HT1080 (cell line): ENCODE measurements around the gene IL25. TPM values are rescaled to one million over a fixed set of nuclear protein-coding genes. Genes with fewer than 3 reads are reported as not detected.
"Not testable (repeated sequence)": the region's sequence is repeated elsewhere in the genome, so short reads cannot be mapped to it uniquely, and the experiment has no call there.

Source experiments
- DNase-seq: peaks from one replicate; pipeline ENCODE4 v3.0.0-alpha.2; 2015; ENCODE audit warnings: low read depth
- total RNA-seq: library from RNA; depleted of rRNA; stranded (reverse); fragments of >200 nt; shearing (Covaris generic); gene quantifications from 2 replicates; pipeline ENCODE4 v1.2.3, GENCODE V29; 2014

Gene IL25
- total RNA-seq, 1 experiment from 2014 or later: not detected

DNA sequence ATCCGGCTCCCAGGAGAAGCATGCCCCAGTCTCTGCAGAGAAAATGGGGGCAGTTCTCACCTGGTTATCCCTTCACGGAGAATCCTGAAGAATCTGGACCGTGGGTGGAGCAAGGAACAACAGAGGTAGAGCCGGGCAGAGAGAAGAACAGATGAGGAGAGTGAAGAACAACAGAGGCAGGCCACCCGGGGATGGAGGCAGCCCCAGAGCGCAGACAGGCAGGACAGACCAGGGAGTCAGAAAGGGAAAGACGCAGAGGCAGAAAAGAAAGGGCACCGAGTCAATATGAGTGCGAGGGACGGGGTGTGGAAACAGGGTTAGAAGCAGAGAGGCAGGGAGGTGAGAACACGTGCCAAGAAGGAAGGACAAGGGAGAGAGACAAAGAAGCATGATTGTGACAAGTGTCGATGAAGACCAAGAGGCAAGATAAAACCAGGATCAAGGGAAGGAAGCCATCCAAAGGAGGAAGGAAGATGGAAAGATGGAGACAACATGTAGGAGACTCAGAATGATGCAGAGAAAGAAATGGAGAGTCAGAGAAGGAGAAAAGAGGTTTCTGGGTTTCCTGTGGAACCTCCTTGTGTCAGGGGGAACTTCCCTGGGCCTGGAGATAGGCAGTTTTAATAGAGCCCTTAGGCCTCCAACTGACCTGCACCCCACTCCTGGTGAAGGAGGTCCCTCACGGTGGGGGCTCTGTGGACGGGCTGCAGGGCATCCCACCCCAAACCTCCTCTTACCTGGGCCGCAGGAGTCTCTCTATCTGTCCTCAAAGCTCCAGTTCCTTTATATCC, 35.1 kb downstream of the IL25 start, which contains the start of gene MYH6:
Gene MYH6 (minus strand): TSS at position 758 of the 791 bp plus-strand sequence. CDS start 1,050 bp downstream, outside the sequence.
- DNase-seq: no peak

GRCh38 chr14:23408307-23408630, 35.7 kb downstream of the IL25 start:
- DNase-seq: no peak

DNA sequence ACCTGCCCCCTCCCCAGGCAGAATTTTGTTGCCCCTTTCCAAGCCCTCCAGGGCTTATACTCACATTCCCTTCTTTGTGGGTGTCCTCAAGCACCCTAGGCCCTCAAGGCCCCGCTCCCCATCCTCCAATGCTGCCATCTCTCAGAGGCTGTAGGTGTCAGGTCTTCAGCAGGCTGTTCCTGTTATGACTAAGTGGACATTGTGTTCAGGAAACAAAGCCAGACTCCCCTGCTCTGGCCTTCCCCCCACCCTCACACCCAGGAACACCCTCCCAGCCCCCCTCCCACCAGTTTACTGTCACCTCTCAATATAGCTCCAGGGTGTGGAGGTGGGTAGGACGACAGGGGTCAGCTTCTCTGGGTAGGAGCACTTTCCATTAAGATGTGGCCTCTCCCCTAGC, 36.9 kb downstream of the IL25 start:
- no peak for DNase-seq

DNA sequence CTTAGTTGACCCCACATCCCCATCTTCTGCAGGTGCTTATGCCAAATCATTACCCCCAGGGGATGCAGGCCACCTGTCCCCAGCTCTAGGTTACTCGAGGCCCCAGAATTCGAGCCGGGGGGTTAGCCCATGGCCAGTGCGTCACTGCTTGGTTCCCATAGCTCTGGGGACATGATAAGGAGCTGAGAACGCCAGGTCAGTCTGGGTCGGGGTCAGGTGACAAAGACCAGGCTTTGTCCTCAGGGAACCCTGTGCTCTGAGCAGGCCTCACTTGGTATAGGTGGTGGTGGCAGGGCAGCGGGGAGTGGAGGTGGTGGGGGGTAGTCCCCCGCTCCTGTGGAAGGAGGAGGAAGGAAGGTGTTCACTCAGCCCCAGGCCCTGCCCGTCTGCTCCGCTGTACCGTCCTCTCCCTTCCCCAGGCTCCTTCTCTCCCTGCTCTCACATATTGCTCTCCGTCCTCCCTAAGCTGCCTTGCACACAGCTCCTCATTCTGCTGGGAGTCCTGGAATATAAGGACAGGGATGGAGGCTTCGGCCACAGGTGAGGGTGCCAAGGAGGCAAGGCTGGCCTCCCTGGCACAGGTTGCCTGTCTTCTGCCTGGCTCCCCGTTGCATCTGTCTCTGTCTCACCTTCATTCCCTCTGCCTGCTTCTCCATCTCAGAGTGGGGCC, 37.5 kb downstream of the IL25 start:
- no peak for DNase-seq

- DNase-seq: no peak
Observed at GRCh38 chr14:23411563-23412525, 39.2 kb downstream of the IL25 start.

DNA sequence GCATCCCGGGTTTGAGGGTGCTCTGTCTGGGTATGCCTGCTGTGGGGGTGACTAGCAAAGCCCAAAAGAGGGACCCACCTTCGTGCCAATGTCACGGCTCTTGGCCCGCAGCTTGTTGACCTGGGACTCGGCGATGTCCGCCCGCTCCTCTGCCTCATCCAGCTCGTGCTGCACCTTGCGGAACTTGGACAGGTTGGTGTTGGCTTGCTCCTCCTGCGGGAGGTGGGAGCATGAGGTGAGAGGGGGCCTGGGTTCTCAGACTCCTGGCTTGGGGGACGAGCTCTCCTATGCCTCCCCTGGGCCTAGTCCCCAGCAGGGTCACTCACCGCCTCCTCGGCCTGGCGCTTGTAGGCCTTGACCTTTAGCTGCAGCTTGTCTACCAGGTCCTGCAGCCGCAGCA, 41.1 kb downstream of the IL25 start:
- no peak for DNase-seq

DNA sequence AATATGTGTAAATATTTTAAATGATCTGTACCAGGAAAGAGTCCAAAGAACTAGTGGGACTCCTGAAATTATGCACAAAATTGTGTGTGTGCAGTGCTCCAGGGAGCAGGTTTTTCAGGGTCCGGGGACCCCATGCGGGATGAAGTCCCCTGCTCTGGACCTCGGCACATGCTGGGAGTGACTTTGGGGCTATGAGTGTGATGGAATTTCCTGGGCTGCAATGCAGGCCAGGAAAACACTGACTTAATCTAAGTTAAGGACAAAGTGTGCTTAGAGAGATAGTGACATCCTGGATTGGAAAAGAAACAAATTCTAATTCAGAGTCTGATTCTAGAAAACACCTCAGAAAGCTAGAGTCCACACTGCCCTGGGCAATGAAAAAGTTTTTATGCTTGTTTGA, 41.6 kb downstream of the IL25 start:
- DNase-seq: no peak

DNA sequence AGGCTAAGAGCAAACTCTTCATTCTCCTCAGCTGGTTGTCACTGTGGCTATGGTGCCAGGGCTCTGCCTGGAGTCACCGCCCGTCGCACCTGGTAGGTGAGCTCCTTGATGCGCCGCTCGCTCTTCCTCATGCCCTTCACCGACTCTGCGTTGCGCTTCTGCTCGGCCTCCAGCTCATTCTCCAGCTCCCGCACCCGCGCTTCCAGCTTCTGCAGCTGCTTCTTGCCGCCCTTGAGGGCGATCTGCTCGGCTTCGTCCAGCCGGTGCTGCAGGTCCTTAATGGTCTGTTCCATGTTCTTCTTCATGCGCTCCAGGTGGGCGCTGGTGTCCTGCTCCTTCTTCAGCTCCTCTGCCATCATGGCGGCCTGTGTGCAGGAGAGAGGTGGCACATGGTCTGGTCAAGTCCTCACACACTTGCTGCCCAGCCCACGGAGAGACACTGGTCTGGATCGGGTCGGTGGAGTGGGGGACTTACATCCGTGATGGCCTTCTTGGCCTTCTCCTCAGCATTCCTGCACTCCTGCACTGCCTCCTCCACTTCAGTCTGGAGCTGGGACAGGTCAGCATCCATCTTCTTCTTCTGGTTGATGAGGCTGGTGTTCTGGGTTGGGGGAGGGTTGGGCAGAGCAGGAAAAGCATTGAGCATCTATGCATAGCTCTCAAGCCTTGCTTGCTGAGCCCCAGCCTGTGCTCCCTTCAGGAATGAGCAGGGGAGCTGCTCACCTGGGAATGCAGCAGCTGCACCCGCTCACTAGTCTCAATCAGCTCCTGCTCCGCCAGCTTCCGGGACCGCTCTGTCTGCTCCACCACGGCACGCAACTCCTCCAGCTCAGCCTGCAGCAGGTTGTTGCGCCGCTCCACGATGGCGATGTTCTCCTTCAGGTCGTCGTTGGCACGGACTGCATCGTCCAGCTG, 42.6 kb downstream of the IL25 start:
- no peak for DNase-seq

DNA sequence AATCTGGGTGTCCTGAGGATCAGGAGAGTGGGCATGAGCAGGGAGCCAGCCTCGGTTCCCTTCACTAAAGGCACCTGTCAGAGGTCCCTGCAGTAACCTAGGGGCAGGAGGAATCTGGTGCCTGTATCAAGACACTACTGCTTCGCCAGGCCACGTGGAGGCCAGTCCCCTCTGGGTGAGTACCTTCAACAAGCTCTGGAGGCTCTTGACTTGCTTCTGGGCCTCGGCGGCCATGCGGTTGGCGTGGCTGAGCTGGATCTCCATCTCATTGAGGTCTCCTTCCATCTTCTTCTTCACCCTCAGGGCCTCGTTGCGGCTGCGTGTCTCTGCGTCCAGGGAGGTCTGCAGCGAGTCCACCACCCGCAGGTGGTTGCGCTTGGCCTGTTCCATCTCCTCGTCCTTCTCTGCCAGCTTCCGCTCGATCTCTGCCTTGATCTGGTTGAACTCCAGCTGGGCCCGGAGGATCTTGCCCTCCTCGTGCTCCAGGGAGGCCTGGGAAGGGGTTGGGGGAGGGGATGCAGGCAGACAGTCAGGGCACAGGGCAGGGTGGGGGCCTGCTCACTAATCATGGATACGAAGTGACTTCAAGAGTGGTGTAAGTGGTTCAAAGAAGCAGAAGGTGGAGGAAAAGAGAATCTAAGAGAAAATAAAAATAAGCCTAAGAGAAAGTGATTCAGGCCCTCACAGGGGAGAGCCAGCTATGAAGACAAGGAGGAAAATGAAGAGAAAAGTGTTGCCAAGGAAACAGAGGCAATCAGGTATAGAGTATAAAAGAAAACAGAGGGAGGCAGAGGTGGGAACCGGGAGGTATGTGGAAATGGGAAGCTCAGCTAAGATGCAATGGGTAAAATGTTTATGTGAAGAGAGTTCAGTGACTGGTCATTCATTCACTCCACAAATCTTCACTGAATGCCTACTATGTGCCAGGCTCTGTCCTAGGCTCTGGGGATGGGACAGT, 43.5 kb downstream of the IL25 start:
- no peak for DNase-seq

- DNase-seq: no peak
Observed at GRCh38 chr14:23416801-23417200, 44.2 kb downstream of the IL25 start.

GRCh38 chr14:23417269-23417668, 44.7 kb downstream of the IL25 start:
- DNase-seq: not testable (repeated sequence)

- no peak for DNase-seq
Observed at GRCh38 chr14:23418021-23418420, 45.4 kb downstream of the IL25 start.

- not testable (repeated sequence) for DNase-seq
Observed at GRCh38 chr14:23419646-23420045, 47.0 kb downstream of the IL25 start.

- no peak for DNase-seq
Observed at GRCh38 chr14:23421594-23421993, 49.0 kb downstream of the IL25 start.

- no peak for DNase-seq
Observed at GRCh38 chr14:23423657-23424056, 51.0 kb downstream of the IL25 start.

DNA sequence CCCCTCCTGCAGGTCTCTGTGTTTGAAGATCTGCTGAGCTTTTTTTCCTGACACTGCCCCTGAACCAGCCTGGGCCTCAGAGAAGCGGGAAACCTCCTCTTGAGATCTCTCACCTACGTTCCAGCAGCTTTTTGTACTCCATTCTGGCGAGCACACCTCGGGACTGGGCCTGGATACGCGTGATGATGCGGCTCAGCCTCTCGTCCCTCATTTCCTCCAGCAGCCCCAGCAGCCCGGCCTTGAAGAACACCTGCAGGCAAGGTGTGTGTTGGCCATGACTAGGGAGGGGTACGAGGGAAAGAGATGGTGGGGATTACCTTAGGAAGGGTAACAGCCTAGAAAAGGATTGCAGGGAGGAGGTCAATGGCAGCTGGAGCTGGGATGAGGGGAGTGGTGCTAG, 52.6 kb downstream of the IL25 start:
- DNase-seq: no peak

DNA sequence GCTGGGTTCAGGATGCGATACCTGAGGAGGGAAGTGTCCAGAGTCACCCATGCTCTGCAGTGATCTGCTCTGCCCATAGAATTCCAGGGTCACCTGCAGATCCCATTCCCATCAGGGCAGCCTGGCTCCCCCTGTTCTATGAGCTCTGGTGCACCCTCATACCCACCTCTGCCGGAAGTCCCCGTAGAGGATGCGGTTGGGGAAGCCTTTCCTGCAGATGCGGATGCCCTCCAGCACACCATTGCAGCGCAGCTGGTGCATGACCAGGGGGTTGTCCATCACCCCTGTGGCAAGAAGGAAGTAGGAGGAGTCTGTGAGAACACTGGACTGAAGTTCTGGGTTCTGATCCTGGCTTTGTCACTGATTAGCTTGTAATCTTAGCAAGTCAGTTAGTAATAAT, 53.2 kb downstream of the IL25 start:
- DNase-seq: not testable (repeated sequence)
